Endodermal cell (in vitro differentiated cells): ENCODE measurements around the gene UBXN11. TPM values are rescaled to one million over a fixed set of nuclear protein-coding genes. Genes with fewer than 3 reads are reported as not detected.
A peak's percentile ranks its signal among the peaks of the same experiment; 100 is the strongest.

Experiments used
- DNase-seq: peaks from one replicate; pipeline ENCODE4 v3.0.0-alpha.2; 2017
- H3K27ac ChIP-seq: 2 replicates; pipeline ENCODE4 v1.5.1; 2013; ENCODE audit warnings: mild to moderate bottlenecking, low read depth, low read length, moderate library complexity
- H3K27me3 ChIP-seq: 2 replicates; pipeline ENCODE4 v1.6.1; 2013; ENCODE audit warnings: mild to moderate bottlenecking, low read length, moderate library complexity; ENCODE audit not compliant: insufficient read depth, control insufficient read depth, poor library complexity, severe bottlenecking
- H3K36me3 ChIP-seq: 2 replicates; pipeline ENCODE4 v1.7.0; 2013; ENCODE audit warnings: mild to moderate bottlenecking, low read length, moderate library complexity; ENCODE audit not compliant: control insufficient read depth, insufficient read depth
- H3K4me1 ChIP-seq: one replicate; pipeline ENCODE4 v1.7.0; 2013; ENCODE audit warnings: low read length; ENCODE audit not compliant: control insufficient read depth, insufficient read depth
- H3K4me3 ChIP-seq: 2 replicates; pipeline ENCODE4 v1.5.1; 2013; ENCODE audit warnings: mild to moderate bottlenecking, low read length, moderate library complexity
- H3K9ac ChIP-seq: 2 replicates; pipeline ENCODE4 v1.6.1; 2013; ENCODE audit warnings: mild to moderate bottlenecking, low read length, moderate library complexity; ENCODE audit not compliant: poor library complexity, severe bottlenecking; ENCODE audit errors: extremely low read depth
- H3K9me3 ChIP-seq: 2 replicates; pipeline ENCODE4 v1.6.1; 2013; ENCODE audit warnings: mild to moderate bottlenecking, low read length, moderate library complexity; ENCODE audit not compliant: control insufficient read depth
- H3K27ac Mint-ChIP-seq: 2 replicates; pipeline ENCODE4 v1.8.0; 2020; ENCODE audit warnings: mixed read lengths
- H3K27me3 Mint-ChIP-seq: 2 replicates; pipeline ENCODE4 v1.8.0; 2021; ENCODE audit warnings: mild to moderate bottlenecking, mixed read lengths; ENCODE audit not compliant: insufficient read depth
- H3K36me3 Mint-ChIP-seq: 2 replicates; pipeline ENCODE4 v1.8.0; 2020; ENCODE audit warnings: low read depth, mixed read lengths
- H3K4me1 Mint-ChIP-seq: 2 replicates; pipeline ENCODE4 v1.8.0; 2020; ENCODE audit warnings: mixed read lengths
- H3K4me3 Mint-ChIP-seq: 2 replicates; pipeline ENCODE4 v1.8.0; 2020; ENCODE audit warnings: mild to moderate bottlenecking, moderate library complexity, mixed read lengths
- H3K9me3 Mint-ChIP-seq: 2 replicates; pipeline ENCODE4 v1.8.0; 2020; ENCODE audit warnings: mild to moderate bottlenecking, mixed read lengths
- CTCF ChIP-seq: fragments of 200-600 bp; sonication (generic); conservative IDR thresholded peaks from 2 replicates; pipeline ENCODE4 v1.5.0; 2021; ENCODE audit warnings: antibody characterized with exemption, mild to moderate bottlenecking
- WGBS, 2 experiments: methylation state at CpG; one replicate each; pipeline versions ENCODE4 v1.1.5 to v1.1.7; 2013; ENCODE audit warnings: missing lambda C conversion rate in 2 of 2, mixed read lengths in 1 of 2; ENCODE audit not compliant: insufficient coverage in 1 of 2, insufficient read length in 1 of 2; 5-methylcytosine and 5-hydroxymethylcytosine counted together
- total RNA-seq, 2 donors: library from RNA; stranded (reverse); fragmentation: NEBNext Ultra II Directional in 1 of 2; extraction: Animal tissue kit (Norgen Biotek cat#: 25700) in 1 of 2; gene quantifications; 2 replicates in 1 of 2; 3 replicates in 1 of 2; pipeline ENCODE4 v1.2.1, GENCODE V29; 2021

UBXN11 gene
- total RNA-seq, 2 donors from 2014 or later, result 24.3 to 30.3 TPM

DNA sequence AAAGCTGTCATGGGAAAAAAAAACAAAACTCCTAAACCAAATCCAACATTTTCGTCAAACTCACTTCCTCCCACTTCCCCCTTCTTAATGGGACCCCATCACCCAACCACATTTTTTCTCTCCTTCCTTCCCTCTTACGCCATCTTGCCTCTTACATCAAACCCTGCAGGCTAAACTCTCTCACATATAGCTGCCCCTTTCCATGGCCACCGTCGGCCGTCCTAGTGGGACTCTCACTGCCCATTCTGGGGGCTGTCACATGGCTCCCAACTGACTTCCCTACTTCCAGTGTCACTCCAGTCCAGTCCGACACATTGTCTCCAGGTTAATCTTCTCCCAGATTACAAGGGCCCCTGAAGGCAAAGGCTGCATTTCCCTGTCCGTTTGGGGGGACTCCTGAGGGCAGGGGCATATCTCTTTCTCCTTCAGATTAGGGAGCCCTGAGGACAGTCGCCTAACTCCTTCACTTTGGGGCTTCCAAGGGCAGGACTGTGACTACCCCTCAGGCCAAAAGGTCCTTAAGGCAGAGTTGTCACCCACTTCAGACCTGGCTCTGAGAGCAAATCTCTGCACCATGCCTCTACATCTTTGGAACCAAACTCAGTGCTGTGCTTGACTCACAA, 658 bp downstream of the UBXN11 start:
- DNase-seq, result no peak
- H3K27ac Mint-ChIP-seq, result peak overlapping the region; percentile 98
- Histone ChIP-seq H3K9me3 (no peaks in the 10 kb centered on the region), H3K9ac (peak overlapping the region; percentile 96), H3K4me1 (no peaks in the 10 kb centered on the region), H3K27ac (peak overlapping the region; percentile 76), H3K27me3 (no peaks in the 10 kb centered on the region), H3K4me3 (peak overlapping the region; percentile 97), H3K36me3 (no peaks in the 10 kb centered on the region)
- no peaks in the 10 kb centered on the region for H3K36me3 Mint-ChIP-seq
- 49 to 55% methylated on average over 7 to 8 of the region's 8 CpGs for WGBS, 2 experiments
- H3K4me3 Mint-ChIP-seq, result peak overlapping the region; percentile 90
- H3K9me3 Mint-ChIP-seq, result no peaks in the 10 kb centered on the region
- no peak for TF ChIP-seq CTCF
- peaks cover 21% of the 10 kb centered on the region for H3K4me1 Mint-ChIP-seq
- no peaks in the 10 kb centered on the region for H3K27me3 Mint-ChIP-seq

- WGBS, 2 experiments, result 72 to 83% methylated on average over 6 to 8 of the region's 8 CpGs
These were observed 3.6 kb downstream of the UBXN11 start for GRCh38 chr1:26302733-26303405.

GRCh38 chr1:26300578-26301275, 5.7 kb downstream of the UBXN11 start:
- no peaks in the 10 kb centered on the region for H3K36me3 ChIP-seq
- 92% methylated on average over 8 to 11 of the region's 11 CpGs for WGBS, 2 experiments
- no peaks in the 10 kb centered on the region for H3K27me3 Mint-ChIP-seq

More at GRCh38 chr1:26302733-26303405, 3.6 kb downstream of the UBXN11 start:
- Histone ChIP-seq H3K4me3 (no peak overlapping the region), H3K4me1 (no peaks in the 10 kb centered on the region), H3K27me3 (no peaks in the 10 kb centered on the region), H3K36me3 (no peaks in the 10 kb centered on the region), H3K9ac (no peak overlapping the region), H3K9me3 (no peaks in the 10 kb centered on the region), H3K27ac (no peak overlapping the region)
- H3K27me3 Mint-ChIP-seq, result no peaks in the 10 kb centered on the region
- H3K36me3 Mint-ChIP-seq, result no peaks in the 10 kb centered on the region
- H3K9me3 Mint-ChIP-seq, result no peaks in the 10 kb centered on the region
- no peak for TF ChIP-seq CTCF
- H3K4me3 Mint-ChIP-seq, result no peak overlapping the region
- H3K4me1 Mint-ChIP-seq, result peaks cover 16% of the 10 kb centered on the region
- DNase-seq, result peak; percentile 60
- H3K27ac Mint-ChIP-seq, result peak overlapping the region; percentile 7

More at GRCh38 chr1:26300578-26301275, 5.7 kb downstream of the UBXN11 start:
- TF ChIP-seq CTCF, result no peak
- H3K9ac ChIP-seq, result no peak overlapping the region
- no peak overlapping the region for H3K4me3 Mint-ChIP-seq
- H3K27ac ChIP-seq, result no peak overlapping the region
- H3K27me3 ChIP-seq, result no peaks in the 10 kb centered on the region
- no peaks in the 10 kb centered on the region for H3K4me1 ChIP-seq
- no peaks in the 10 kb centered on the region for H3K9me3 Mint-ChIP-seq
- peaks cover 3% of the 10 kb centered on the region for H3K36me3 Mint-ChIP-seq
- H3K4me3 ChIP-seq, result no peak overlapping the region
- no peaks in the 10 kb centered on the region for H3K9me3 ChIP-seq
- H3K27ac Mint-ChIP-seq, result peak overlapping the region; percentile 15
- H3K4me1 Mint-ChIP-seq, result peaks cover 2% of the 10 kb centered on the region
- DNase-seq, result no peak
